Transverse colon (tissue), 4 donors: ENCODE results near the gene DLGAP1. TPM values are rescaled to one million over a fixed set of nuclear protein-coding genes. Genes with fewer than 3 reads are reported as not detected.
A peak's percentile ranks its signal among the peaks of the same experiment; 100 is the strongest.

Experiments
- DNase-seq: peaks from one replicate; pipeline ENCODE4 v3.0.0-alpha.2; 2019
- H3K27ac ChIP-seq, 4 donors: fragments of 200-600 bp; sonication (generic); 2 replicates each; pipeline ENCODE4 v1.5.1; 2016 to 2018; ENCODE audit warnings: inconsistent platforms in 4 of 4
- H3K27me3 ChIP-seq: fragments of 200-600 bp; sonication (generic); 2 replicates; pipeline ENCODE4 v1.5.1; 2017; ENCODE audit warnings: inconsistent platforms
- H3K36me3 ChIP-seq, 4 donors: fragments of 200-600 bp; sonication (generic); 2 replicates each; pipeline ENCODE4 v1.5.1; 2017 to 2019; ENCODE audit warnings: inconsistent platforms in 4 of 4
- H3K4me1 ChIP-seq, 4 donors: fragments of 200-600 bp; sonication (generic); 2 replicates each; pipeline ENCODE4 v1.5.1; 2017 to 2020; ENCODE audit warnings: inconsistent platforms in 4 of 4
- H3K4me3 ChIP-seq, 4 donors: fragments of 200-600 bp; sonication (generic); 1 replicate in 1 of 4; 2 replicates in 3 of 4; pipeline versions ENCODE4 v1.5.1 to v1.6.1; 2017 to 2019; ENCODE audit warnings: inconsistent platforms in 4 of 4
- H3K9me3 ChIP-seq, 2 donors: fragments of 200-600 bp; sonication (generic); 2 replicates each; pipeline ENCODE4 v1.5.1; 2017 to 2019; ENCODE audit warnings: inconsistent platforms in 2 of 2
- EP300 ChIP-seq: sonication (generic); formaldehyde crosslinking; IDR thresholded peaks from one replicate; pipeline ENCODE4 v1.6.1; 2017; ENCODE audit warnings: antibody characterized with exemption, low read depth
- POLR2A ChIP-seq: fragments of 450-650 bp; IDR thresholded peaks from one replicate; pipeline ENCODE4 v1.6.1; 2016; ENCODE audit warnings: antibody characterized with exemption, mild to moderate bottlenecking, moderate library complexity
- POLR2AphosphoS5 ChIP-seq, 3 donors: sonication (generic); formaldehyde crosslinking; IDR thresholded peaks; one replicate each; pipeline ENCODE4 v1.6.1; 2016; ENCODE audit warnings: antibody characterized with exemption in 3 of 3
- WGBS, 2 donors: methylation state at CpG; one replicate each; pipeline ENCODE4 v1.1.5; 2018; ENCODE audit warnings: low coverage in 1 of 2; 5-methylcytosine and 5-hydroxymethylcytosine counted together
- in situ Hi-C, 4 donors: fragments of 200-750 bp; cut with MboI; loops; one replicate each; pipeline versions ENCODE4 v1.15.0 to v1.15.1; 2017; ENCODE audit warnings: low sequenced_read_pairs in 3 of 4, low pct_ligation_motif_present in 1 of 4, low pct_unique_long_range_greater_than_20kb in 1 of 4
- intact Hi-C: fragments of 100-400 bp; cut with DNase I; formaldehyde crosslinking; loops from one replicate; pipeline ENCODE4 v1.15.1; 2023; ENCODE audit warnings: low total_unique reads
- total RNA-seq, 4 donors: library from RNA; depleted of rRNA; stranded (reverse); fragments of >200 nt; gene quantifications; one replicate each; pipeline ENCODE4 v1.1.0, GENCODE V29; 2016
- TF ChIP-seq, protein P1 (sequence below), 5 experiments: fragments of 200-600 bp in 3 of 5; fragments of 450-650 bp in 2 of 5; sonication (generic) in 3 of 5; IDR thresholded peaks; 1 replicate in 2 of 5; 2 replicates in 3 of 5; pipeline ENCODE4 v1.5.1; 2016 to 2017; ENCODE audit warnings: antibody characterized with exemption in 5 of 5, inconsistent platforms in 3 of 5, mild to moderate bottlenecking in 2 of 5, moderate library complexity in 1 of 5

DLGAP1 gene
- total RNA-seq, 4 donors from 2014 or later, result 2.7 to 7.2 (median 3.3) TPM

DNA sequence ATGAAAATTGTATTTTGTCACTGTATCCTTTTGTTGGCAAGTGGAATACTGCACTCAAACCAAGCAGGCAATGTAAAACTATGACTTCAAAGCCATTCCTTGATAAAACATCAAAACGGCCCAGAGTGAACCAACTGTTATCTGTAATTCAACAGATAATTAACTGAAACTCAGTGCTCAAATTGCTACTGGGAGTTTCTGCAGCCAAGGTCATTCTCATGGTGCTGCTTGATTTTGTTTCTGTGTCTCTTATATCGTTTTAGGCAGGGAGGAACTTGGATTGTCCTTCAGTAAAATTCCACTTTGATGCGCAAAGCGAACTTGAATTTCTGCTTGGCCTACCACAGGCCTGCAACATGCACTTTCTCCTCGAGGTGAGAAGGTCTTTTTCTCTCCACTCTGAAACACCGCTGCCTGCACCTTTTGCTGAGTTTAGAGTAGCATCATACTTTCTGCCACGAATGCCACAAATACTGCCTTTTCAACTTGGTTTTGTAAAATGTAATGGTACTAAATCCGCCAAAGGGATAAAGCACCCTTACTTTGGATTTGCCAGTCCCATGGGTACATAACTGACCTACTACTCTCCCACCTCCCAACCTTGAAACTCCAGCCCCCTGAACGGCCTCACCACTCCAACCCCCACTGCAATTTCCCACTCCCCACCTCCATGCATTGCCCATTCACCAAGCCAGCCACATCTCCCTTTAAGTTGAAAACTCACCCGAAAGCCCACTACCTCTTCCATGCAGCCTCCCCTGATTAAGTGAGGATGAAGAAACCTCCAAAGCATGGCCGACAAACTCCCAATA lies 800.5 kb downstream of the DLGAP1 start:
- H3K36me3 ChIP-seq, result no peaks in the 10 kb centered on the region
- in situ Hi-C loops, result no loop called here
- H3K27ac ChIP-seq, result peak overlapping the region in 2 of 4 donors; percentile 20 to 25
- TF ChIP-seq POLR2A, result no peak
- TF ChIP-seq, protein P1, sequence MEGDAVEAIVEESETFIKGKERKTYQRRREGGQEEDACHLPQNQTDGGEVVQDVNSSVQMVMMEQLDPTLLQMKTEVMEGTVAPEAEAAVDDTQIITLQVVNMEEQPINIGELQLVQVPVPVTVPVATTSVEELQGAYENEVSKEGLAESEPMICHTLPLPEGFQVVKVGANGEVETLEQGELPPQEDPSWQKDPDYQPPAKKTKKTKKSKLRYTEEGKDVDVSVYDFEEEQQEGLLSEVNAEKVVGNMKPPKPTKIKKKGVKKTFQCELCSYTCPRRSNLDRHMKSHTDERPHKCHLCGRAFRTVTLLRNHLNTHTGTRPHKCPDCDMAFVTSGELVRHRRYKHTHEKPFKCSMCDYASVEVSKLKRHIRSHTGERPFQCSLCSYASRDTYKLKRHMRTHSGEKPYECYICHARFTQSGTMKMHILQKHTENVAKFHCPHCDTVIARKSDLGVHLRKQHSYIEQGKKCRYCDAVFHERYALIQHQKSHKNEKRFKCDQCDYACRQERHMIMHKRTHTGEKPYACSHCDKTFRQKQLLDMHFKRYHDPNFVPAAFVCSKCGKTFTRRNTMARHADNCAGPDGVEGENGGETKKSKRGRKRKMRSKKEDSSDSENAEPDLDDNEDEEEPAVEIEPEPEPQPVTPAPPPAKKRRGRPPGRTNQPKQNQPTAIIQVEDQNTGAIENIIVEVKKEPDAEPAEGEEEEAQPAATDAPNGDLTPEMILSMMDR (IDR thresholded peaks at IDR 0.05), result no peak
- TF ChIP-seq POLR2AphosphoS5 (IDR thresholded peaks at IDR 0.05), result no peak
- TF ChIP-seq EP300, result no peak
- H3K4me3 ChIP-seq, result no peak overlapping the region
- intact Hi-C loops, result no loop called here
- no peaks in the 10 kb centered on the region for H3K9me3 ChIP-seq
- no peak for DNase-seq
- WGBS, 2 donors, result 70 to 77% methylated on average over 7 to 11 of the region's 11 CpGs
- H3K27me3 ChIP-seq, result no peaks in the 10 kb centered on the region
- H3K4me1 ChIP-seq, result peaks cover 0 to 29% (median 15%) of the 10 kb centered on the region in 4 donors

DNA sequence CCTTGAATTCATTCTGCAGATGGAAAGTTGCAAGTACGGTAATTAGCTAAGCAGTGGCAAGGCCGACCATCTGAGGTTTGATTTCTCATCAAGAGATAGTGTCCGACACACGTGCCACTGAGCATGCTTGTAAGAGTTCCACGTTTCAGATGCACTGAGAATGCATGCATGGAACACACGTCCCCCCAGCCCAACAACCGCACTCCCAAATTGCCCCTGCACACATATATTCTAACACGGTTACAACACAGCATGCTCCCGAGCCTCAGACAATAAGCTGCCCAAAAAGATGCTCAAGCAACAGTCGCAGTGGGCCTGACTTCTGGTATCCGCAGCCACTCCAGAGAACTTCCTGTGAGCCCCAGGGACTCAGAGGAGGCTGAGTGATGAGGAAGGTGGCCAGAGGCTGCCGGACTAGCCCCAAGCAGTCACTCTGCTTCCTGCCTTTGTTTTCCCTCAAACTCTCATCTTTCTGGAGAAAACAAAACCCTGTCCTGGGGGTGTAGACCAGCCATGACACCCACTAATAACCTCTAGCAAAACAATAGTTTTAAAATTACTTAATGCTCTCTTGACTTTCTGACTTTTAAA lies 801.2 kb downstream of the DLGAP1 start:
- Histone ChIP-seq H3K4me1 (peaks cover 0 to 29% (median 15%) of the 10 kb centered on the region in 4 donors), H3K36me3 (no peaks in the 10 kb centered on the region), H3K4me3 (no peak overlapping the region), H3K27ac (peak overlapping the region in 1 of 4 donors; percentile 25), H3K27me3 (no peaks in the 10 kb centered on the region), H3K9me3 (no peaks in the 10 kb centered on the region)
- DNase-seq, result no peak
- in situ Hi-C loops, result no loop called here
- 83 to 88% methylated on average over 1 to 12 of the region's 12 CpGs for WGBS, 2 donors
- TF ChIP-seq EP300 (no peak), POLR2A (no peak), POLR2AphosphoS5 (IDR thresholded peaks at IDR 0.05) (no peak)
- TF ChIP-seq, protein P1 (IDR thresholded peaks at IDR 0.05), result no peak
- intact Hi-C loops, result no loop called here

DNA sequence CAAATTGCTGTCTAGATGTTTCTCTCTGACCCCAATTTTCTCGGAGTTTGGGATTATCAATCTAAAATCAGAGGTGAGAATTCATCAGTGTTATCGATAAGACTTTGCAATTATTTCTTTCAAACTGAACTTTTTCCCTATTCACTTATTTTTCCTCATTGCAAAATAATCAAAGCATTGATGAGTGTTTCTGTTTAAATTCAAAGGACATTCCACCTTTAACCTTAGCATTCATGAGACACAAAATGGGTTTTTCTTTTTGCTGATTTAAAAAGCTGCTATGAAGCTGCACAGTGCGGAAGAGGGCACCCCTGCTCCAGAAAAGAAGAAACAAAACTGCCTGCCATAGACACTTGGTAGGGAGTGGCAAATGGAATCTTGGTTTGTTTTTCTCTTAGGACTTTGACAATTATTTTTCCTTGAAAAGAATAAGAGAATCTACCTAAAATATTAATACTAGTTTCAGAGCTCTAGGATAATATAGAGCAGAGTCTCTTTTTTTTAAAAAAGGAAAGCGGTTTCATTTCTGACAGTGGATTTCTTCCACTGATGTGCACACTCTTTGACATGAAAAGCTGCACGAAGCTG lies 801.8 kb downstream of the DLGAP1 start:
- in situ Hi-C loops, result no loop called here
- 90 to 91% methylated on average over 4 to 5 of the region's 5 CpGs for WGBS, 2 donors
- intact Hi-C loops, result no loop called here
- peak overlapping the region in 2 of 4 donors; percentile 30 to 57 for H3K27ac ChIP-seq
- no peak for DNase-seq
- no peaks in the 10 kb centered on the region for H3K9me3 ChIP-seq
- peaks cover 0 to 29% (median 15%) of the 10 kb centered on the region in 4 donors for H3K4me1 ChIP-seq
- TF ChIP-seq EP300 (no peak), POLR2AphosphoS5 (IDR thresholded peaks at IDR 0.05) (no peak), POLR2A (no peak)
- TF ChIP-seq, protein P1 (IDR thresholded peaks at IDR 0.05), result no peak
- H3K4me3 ChIP-seq, result no peak overlapping the region
- no peaks in the 10 kb centered on the region for H3K27me3 ChIP-seq
- no peaks in the 10 kb centered on the region for H3K36me3 ChIP-seq
